Measurements from ENCODE around the gene SNX13. TPM values are rescaled to one million over a fixed set of nuclear protein-coding genes. Genes with fewer than 3 reads are reported as not detected.
A peak's percentile ranks its signal among the peaks of the same experiment; 100 is the strongest.

The SNX13 gene
- total and polyA plus RNA-seq, 2 of the 4 experiments (the other 2 are of a cell fraction) = 9.0 to 24.9 TPM

- no peak for TF ChIP-seq MAZ (IDR thresholded peaks at IDR 0.05; ENCODE audit: borderline replicate concordance, low read depth, low read length)
- no peak for TF ChIP-seq POLR2A (IDR thresholded peaks at IDR 0.05; ENCODE audit: low read depth, low read length)
- TF ChIP-seq RFX5 (IDR thresholded peaks at IDR 0.05; ENCODE audit: low read depth, low read length) = no peak
- TF ChIP-seq MAFK (IDR thresholded peaks at IDR 0.05; ENCODE audit: low read depth, low read length) = no peak
- TF ChIP-seq MXI1 (IDR thresholded peaks at IDR 0.05; ENCODE audit: borderline replicate concordance, low read depth, low read length) = no peak
- TF ChIP-seq ELK1 (IDR thresholded peaks at IDR 0.05; ENCODE audit: borderline replicate concordance, low read depth, low read length) = no peak
- no peak for TF ChIP-seq CTCF (conservative IDR thresholded peaks at IDR 0.05; ENCODE audit: low read depth, low read length)
- no peak for TF ChIP-seq RCOR1 (IDR thresholded peaks at IDR 0.05; ENCODE audit: insufficient replicate concordance, low read length)
- TF ChIP-seq SMC3 (IDR thresholded peaks at IDR 0.05; ENCODE audit: low read depth, low read length) = no peak
- TF ChIP-seq RAD21 (IDR thresholded peaks at IDR 0.05; ENCODE audit: low read length) = no peak
- no peak for TF ChIP-seq CEBPB (IDR thresholded peaks at IDR 0.05; ENCODE audit: low read depth, low read length)
- TF ChIP-seq NFE2L2 (IDR thresholded peaks at IDR 0.05; ENCODE audit: low read depth, low read length) = no peak
- no peak for TF ChIP-seq BHLHE40 (IDR thresholded peaks at IDR 0.05; ENCODE audit: low read depth, low read length)
- TF ChIP-seq USF2 (IDR thresholded peaks at IDR 0.05; ENCODE audit: low read depth, low read length) = no peak
- no peak for TF ChIP-seq CHD1 (IDR thresholded peaks at IDR 0.05; ENCODE audit: low read depth, low read length)
- TF ChIP-seq FOS (IDR thresholded peaks at IDR 0.05; ENCODE audit: low read depth, low read length) = no peak
- in situ Hi-C loops (cut with MboI; ENCODE audit: low sequenced_read_pairs) = no loop called here
- no peak overlapping the region for H3K23ac ChIP-seq (ENCODE audit: low read depth, low read length)
- no peak overlapping the region for H3K18ac ChIP-seq (ENCODE audit: low read depth, low read length)
- H3K4ac ChIP-seq (ENCODE audit: low read depth, low read length) = no peak overlapping the region
- ChIA-PET POLR2A (ENCODE audit: unreplicated experiment) (no interaction called here), CTCF (interaction anchor here (0.6 to 1.3 kb wide), 2 partner anchors 10 to 521 kb away, joined by 3 to 4 read pairs; no protein-coding TSS in a partner anchor)
- H3K36me3 ChIP-seq (ENCODE audit: control insufficient read depth, insufficient read depth, low read length) = no peaks in the 10 kb centered on the region
- 0 out of 2 replicates have a peak, but pooled peaks cover 1% of the 10 kb centered on the region for H3K4me1 ChIP-seq (ENCODE audit: control insufficient read depth, insufficient read depth, low read length)
- H2BK5ac ChIP-seq (ENCODE audit: low read depth, low read length, poor library complexity, severe bottlenecking) = no peak overlapping the region
- BruUV-seq (replicated peaks) = no TSS peak
- no peak overlapping the region for H3K4me3 ChIP-seq (ENCODE audit: insufficient read depth, low read depth, low read length)
- H4K5ac ChIP-seq (ENCODE audit: low read depth, low read length) = no peak overlapping the region
- no peak overlapping the region for H3K27ac ChIP-seq (ENCODE audit: insufficient read depth, low read length)
- H2AK5ac ChIP-seq (ENCODE audit: low read depth, low read length) = no peak overlapping the region
- no peak overlapping the region for H2AFZ ChIP-seq (replicated peaks; ENCODE audit: low read length, poor library complexity)
- H3K4me2 ChIP-seq (ENCODE audit: low read depth, low read length) = no peak overlapping the region
- no peak overlapping the region for H4K8ac ChIP-seq (ENCODE audit: low read depth in 2 of 2, low read length in 2 of 2)
- no peaks in the 10 kb centered on the region for H3K9me3 ChIP-seq (ENCODE audit: control insufficient read depth, insufficient read depth, low read length)
- H2BK120ac ChIP-seq (ENCODE audit: low read depth, low read length) = no peak overlapping the region
- DNase-seq (no peak), ATAC-seq (ENCODE audit: low read depth) (0 out of 2 replicates have a peak, but pooled peaks have one; percentile 21)
- no peaks in the 10 kb centered on the region for H3K9me1 ChIP-seq (ENCODE audit: insufficient read depth, low read length)
- no peak overlapping the region for H3K56ac ChIP-seq (ENCODE audit: extremely low read depth, insufficient read depth, low read length)
- no peaks in the 10 kb centered on the region for H3K27me3 ChIP-seq (ENCODE audit: control insufficient read depth, insufficient read depth, low read length)
- H4K91ac ChIP-seq (ENCODE audit: insufficient read depth, low read depth, low read length) = no peak overlapping the region
- no peak overlapping the region for H2AK9ac ChIP-seq (replicated peaks; ENCODE audit: low read depth, low read length, poor library complexity)
- no peak overlapping the region for H2BK20ac ChIP-seq (ENCODE audit: low read depth, low read length)
- H3K14ac ChIP-seq (replicated peaks; ENCODE audit: low read depth, low read length) = no peak overlapping the region
- no peak overlapping the region for H2BK15ac ChIP-seq (ENCODE audit: low read depth, low read length)
- no peaks in the 10 kb centered on the region for H3K79me1 ChIP-seq (ENCODE audit: low read depth in 1 of 2, low read length in 2 of 2)
- H3K9ac ChIP-seq (ENCODE audit: low read depth, low read length) = no peak overlapping the region
- no peaks in the 10 kb centered on the region for H4K20me1 ChIP-seq (ENCODE audit: insufficient read depth, low read length)
- intact Hi-C loops (cut with micrococcal nuclease) = no loop called here
- dilution Hi-C loops (cut with HindIII; ENCODE audit: low sequenced_read_pairs, unreplicated experiment) = no loop called here
Observed at GRCh38 chr7:17782216-17782549, 158.1 kb downstream of the SNX13 start.
